RPMI7951 (cell line): Measurements from ENCODE around the gene TK2. TPM values are rescaled to one million over a fixed set of nuclear protein-coding genes. Genes with fewer than 3 reads are reported as not detected.
"Not testable (repeated sequence)": the region's sequence is repeated elsewhere in the genome, so short reads cannot be mapped to it uniquely, and the experiment has no call there.

Source experiments
- DNase-seq: peaks from one replicate; pipeline ENCODE4 v3.0.0-alpha.2; 2012; ENCODE audit warnings: low read depth
- total RNA-seq: library from RNA; depleted of rRNA; stranded (reverse); fragments of >200 nt; shearing (Covaris generic); gene quantifications from 2 replicates; pipeline ENCODE4 v1.2.3, GENCODE V29; 2014

The TK2 gene
- total RNA-seq, 1 experiment from 2014 or later, result 43.4 TPM

- peak; percentile 71 for DNase-seq
Measured at GRCh38 chr16:66520406-66521170, 29.3 kb downstream of the TK2 start.

DNA sequence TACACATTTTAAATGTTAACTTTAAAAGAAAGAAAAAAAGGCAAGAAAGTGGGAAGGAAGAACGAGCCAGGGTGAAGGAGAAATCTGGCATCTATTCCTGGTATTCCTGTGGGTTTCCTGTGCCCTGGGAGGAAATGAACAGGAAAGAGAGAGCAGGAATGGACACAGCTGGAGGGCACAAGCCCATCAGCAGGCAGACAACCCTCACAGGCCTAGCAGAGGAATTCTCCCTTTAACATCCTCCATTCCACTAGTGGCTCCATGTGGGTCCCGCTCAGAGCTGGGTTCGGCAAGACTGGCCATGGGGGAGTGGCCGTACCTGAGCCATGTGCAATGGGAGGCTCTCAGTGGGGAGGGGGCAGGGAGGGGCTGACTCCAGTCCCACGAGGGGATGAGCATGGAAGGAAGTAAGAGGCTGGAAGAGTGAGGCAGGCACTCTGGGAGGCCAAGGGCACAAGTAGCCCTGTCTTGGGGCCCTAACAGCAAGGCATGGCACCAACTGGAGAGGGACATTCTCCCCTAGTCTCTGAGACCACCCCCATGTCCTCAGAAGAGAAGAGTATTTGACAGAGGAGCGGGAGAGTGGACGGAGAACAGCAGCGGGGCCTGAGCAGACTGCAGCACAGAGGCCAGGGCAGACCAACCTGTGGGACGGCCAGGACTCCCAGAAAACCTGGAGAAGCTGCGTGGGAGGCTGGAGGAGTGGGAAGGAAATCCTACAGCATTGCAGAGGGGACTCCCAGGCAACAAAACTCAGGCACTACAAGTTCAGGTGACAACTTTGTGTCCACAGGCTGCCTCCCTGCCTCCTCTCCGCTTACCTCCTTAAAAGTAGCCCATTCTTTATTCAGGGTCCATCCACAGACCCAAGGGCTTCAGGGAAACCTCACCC is 30.2 kb downstream of the TK2 start:
- DNase-seq, result no peak

- DNase-seq, result no peak
Measured at GRCh38 chr16:66517586-66518263, 32.2 kb downstream of the TK2 start.

DNA sequence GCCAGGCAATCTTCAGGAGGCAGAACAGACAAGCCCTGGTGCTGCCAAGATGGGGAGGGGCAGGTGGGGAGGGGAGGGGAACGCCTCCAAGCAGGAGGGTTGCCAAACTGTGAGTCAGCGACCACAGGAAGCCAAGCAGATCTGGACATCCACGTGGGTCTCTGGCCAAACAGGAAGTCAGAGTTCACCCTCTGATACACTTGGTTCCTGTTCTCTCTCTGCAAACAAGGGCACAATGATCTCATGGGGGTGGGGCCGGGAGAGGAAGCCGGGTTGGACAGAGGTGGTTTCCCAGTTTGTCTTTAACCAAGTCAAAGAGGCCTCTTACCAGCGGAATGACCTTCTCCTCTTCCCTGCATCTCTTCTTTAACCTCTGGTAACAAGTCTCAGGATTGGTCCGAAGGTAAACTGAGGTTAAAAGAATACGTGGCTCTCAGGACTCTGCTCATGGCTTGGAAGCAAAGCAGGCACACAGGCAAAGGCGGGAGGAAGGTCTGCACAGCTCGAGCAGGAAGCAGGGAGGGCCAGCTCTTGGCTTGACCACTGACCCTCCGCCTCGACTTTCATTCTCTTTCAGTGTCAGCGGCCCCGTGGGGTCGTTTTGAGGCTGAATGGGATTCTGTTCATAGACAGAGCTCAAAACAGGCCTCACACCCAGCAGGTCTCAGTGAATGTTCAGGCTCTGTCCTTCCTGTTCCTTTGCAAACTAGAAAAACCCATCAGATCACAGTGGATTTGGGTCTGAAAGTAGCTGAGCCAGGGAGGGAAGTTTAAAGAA is 32.9 kb downstream of the TK2 start:
- peak; percentile 100 for DNase-seq

DNA sequence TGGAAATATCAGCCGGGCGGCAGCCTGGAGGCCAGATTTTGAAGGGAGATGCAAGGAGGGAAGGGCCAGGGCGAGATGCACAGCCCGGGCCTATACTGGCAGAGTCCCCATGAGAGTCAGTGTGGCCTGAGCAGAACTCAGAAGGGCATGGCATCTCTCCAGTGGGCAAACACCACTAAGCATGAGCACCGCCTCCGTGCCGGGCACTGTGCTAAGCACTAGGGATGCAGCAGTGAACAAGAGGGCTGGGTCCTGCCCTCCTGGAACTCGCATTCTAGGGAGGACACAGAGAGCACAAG is 33.5 kb downstream of the TK2 start:
- DNase-seq, result no peak

DNA sequence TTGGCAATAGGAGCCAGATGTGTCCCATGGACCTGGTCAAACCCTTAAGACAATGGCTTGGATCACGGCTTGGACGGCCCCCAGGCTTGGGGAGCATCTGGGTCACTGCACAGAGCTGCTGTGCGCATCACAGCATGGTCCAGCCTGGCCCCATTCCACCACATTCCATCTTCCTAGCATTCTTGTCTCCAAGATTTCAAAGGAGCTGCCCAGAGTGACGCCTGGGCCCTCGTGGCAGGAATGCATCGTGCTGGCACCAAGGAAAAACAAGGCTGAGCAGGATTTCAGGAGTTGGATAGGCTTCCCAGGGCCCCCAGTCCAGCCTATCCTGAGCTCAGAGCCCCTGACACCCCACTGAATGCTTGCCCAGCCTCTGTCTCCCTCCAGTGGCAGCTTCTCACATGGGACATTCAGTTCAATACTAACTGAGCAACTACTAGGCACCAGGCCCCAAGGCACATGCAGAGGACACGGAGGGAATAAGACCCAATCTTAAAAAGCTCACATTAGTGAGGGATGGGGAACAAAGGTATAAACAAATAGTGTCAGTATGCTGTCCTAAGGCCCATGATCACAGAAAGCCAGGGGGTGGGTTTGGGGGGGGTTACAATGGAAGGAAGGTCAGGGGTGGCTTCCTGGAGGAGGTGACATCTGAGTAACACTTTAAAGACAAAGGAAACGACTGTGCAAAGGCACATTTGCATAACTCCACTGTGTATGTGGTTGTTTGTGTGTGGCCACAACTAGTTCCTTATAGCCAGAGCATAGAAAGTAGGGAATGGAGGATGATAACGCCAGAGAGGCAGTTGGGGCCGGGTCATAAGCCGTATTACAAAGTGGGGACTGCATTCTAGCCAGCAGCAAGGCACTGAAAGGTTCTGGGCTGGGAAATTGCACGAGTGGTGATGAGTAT is 34.1 kb downstream of the TK2 start:
- peak; percentile 88 for DNase-seq

- not testable (repeated sequence) for DNase-seq
Measured at GRCh38 chr16:66514980-66515595, 34.8 kb downstream of the TK2 start.

- not testable (repeated sequence) for DNase-seq
Measured at GRCh38 chr16:66514391-66514790, 35.5 kb downstream of the TK2 start.

- DNase-seq, result no peak
Measured at GRCh38 chr16:66513111-66513723, 36.7 kb downstream of the TK2 start.

- DNase-seq, result no peak
Measured at GRCh38 chr16:66512272-66513110, 37.4 kb downstream of the TK2 start.

GRCh38 chr16:66511602-66512271 is 38.2 kb downstream of the TK2 start:
- DNase-seq, result peak; percentile 95

GRCh38 chr16:66510711-66511601 is 39.0 kb downstream of the TK2 start:
- peak; percentile 50 for DNase-seq

DNA sequence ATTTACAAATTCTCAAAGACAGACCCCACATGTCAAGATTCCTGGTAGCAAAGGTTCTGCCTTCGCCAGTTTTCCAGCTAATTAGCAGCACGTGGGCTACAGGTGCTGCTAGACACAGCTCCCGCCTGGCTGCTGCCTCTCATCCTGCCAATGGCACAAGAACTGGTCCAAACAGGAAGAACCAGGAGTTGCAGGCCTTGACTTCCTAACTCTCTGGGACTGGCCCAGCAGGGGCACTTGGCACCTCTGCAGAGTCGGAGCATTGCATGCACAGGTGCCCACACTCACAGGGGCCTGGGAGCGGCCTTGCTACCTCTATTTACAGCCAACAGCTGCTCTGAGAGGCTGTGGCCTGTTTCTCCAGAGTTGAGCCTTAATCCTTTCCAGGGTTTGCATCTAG is 39.6 kb downstream of the TK2 start:
- DNase-seq, result no peak

- DNase-seq, result no peak
Measured at GRCh38 chr16:66509576-66509975, 40.3 kb downstream of the TK2 start.

DNA sequence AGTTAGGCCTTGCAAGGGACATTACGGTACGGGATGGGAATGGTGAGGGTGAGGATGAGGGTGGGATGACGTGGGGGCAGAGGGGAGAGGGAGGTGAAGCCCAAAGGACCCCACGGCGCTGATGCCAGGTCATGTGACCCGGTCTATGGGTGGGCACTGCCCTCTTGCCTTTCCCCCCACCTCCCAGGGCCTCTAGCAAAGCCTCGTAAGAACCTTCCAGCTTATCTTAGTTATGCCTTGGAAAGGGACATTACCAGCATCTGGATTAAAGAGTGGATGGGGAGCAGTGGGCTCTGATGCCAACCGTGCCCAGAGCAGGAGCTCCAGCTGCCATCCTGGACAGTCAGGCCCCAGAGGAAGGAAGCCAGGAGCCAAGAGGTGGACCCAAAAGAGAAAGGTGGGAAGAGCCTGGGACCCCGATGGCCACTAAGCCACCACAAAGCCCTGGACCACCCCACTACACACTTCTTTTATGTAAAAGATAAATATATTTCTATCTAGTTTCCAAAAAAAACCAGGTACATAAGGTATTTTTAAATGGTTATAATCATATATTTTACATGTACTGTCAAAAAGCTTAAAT is 40.9 kb downstream of the TK2 start:
- no peak for DNase-seq

- peak; percentile 87 for DNase-seq
Measured at GRCh38 chr16:66508248-66508913, 41.5 kb downstream of the TK2 start.
